NCI-H1105 (cell line): ENCODE measurements around the gene RNU1-2.
"Not testable (repeated sequence)": the region's sequence is repeated elsewhere in the genome, so short reads cannot be mapped to it uniquely, and the experiment has no call there.

Experiments used
- DNase-seq: peaks from one replicate; lab custom pipeline; 2025; lab: John Stamatoyannopoulos, UW

The RNU1-2 gene

GRCh38 chr1:16895598-16896315 lies at the start of gene RNU1-2:
RNU1-2 (plus strand) TSS chr1:16895980.
- DNase-seq: peak; percentile 95

- not testable (repeated sequence) for DNase-seq
Measured at GRCh38 chr1:16856201-16856600, 39.6 kb upstream of the RNU1-2 start.

DNA sequence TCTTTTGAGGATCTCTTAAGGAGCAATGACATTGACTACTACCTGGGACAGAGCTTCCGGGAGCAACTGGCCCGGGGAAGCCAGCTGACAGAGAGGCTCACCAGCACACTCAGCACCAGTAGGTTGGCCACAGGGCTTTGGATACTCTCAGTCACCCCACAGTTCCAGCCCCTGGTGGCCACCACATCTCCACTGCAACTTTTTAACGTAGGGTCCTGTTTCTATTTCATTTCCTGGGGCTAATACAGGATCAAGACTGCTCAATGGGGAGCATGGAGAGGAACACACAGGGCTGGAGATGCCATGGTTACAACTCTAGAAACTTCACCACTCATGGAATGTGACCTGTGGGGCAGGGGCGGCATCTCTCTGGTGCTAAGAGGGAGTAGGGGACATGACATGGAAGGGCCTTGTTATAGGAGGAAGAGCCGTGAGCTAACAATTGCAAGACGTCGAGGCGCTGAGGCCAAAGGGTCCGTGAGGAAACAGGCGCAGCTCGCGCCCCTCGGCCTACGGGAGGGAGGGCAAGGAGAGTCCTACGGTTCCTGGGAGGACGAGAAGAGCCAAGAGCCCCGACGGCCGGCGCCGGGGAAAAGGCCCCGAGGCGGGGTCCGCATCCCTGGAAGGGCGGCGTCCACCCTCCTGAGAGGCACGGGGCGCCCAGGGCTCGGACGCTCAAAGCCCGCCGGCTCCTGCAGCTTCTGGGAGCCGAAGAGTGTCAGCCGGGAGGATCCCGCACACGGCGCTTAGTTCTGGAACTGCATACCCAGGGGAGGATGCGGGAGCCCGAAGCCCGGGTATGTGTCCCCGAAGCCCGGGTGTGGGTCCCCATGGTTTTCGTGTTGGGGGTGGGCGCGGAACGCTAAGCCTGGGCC lies 36.4 kb upstream of the RNU1-2 start:
- not testable (repeated sequence) for DNase-seq

GRCh38 chr1:16860048-16860447 lies 35.7 kb upstream of the RNU1-2 start:
- not testable (repeated sequence) for DNase-seq

DNA sequence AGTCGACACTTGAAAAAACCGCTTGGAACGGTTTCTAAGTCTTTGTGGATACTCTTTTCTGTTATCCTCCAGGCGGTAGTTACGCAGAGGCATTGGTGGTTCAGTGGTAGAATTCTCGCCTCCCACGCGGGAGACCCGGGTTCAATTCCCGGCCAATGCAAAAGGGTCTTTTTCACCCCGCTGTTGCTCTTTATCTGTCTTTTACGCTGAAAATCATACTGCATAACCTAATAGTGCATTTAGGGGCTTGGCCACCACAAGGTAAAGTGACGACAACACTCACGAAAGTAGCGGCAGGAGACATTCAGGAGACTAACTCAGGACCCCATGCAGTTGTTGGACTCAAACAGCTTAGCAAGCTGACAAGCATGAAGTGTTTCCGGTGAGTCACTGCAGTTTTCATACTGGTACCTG lies 33.9 kb upstream of the RNU1-2 start:
- not testable (repeated sequence) for DNase-seq

GRCh38 chr1:16862415-16862814 lies 33.4 kb upstream of the RNU1-2 start:
- DNase-seq: not testable (repeated sequence)

- DNase-seq: not testable (repeated sequence)
Measured at GRCh38 chr1:16863024-16863423, 32.8 kb upstream of the RNU1-2 start.

DNA sequence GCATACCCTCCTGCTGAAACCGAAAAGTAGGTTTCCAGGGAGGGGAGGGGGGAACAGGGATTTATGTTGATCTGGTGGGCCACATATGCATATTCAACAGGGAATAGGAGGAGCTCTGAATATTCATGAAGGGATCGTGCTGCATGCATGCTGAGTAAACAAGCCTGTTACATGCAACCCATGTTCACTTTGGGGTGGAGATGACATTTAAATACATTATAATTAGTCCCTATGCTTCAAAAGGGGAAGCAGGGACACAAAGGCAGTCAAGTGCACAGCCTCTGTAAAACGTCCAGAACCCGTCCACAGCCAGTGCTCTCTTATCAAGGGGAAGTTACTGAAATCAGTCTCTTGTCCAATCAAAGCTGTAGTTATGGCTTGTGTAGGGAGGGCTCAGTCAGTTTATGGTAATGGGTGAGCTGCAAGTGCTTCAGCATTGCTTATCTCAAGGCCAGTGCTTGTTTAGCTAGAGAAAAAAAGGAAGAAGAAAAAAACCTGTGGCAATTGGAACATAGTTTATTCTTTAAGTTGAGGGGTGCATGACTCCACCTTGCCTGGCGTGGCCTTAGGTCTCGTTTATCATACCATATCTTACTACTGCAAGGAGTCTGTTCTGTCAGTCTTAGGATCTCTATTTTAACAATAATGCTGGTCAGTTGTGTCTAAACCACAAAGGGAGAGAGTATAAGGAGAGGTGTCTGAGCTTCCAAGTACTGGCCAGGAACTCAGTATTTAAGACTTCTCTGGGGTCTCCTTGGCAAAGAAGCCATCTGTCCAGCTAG lies 28.7 kb upstream of the RNU1-2 start:
- not testable (repeated sequence) for DNase-seq

GRCh38 chr1:16868787-16869186 lies 27.0 kb upstream of the RNU1-2 start:
- DNase-seq: not testable (repeated sequence)

DNA sequence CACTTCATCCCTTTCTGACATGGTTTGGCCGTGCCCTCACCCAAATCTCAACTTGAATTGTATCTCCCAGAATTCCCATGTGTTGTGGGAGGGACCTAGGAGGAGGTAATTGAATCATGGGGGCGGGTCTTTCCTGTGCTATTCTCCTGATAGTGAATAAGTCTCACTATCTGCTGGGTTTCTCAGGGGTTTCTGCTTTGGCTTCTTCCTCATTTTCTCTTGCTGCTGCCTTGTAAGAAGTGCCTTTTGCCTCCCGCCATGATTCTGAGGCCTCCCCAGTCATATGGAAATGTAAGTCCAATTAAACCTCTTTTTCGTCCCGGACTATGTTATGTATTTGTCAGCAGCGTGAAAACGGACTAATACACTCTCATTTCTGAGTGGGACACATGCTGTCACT lies 25.8 kb upstream of the RNU1-2 start:
- not testable (repeated sequence) for DNase-seq

GRCh38 chr1:16871171-16871570 lies 24.6 kb upstream of the RNU1-2 start:
- DNase-seq: not testable (repeated sequence)

- DNase-seq: not testable (repeated sequence)
Measured at GRCh38 chr1:16872152-16873075, 23.4 kb upstream of the RNU1-2 start.

DNA sequence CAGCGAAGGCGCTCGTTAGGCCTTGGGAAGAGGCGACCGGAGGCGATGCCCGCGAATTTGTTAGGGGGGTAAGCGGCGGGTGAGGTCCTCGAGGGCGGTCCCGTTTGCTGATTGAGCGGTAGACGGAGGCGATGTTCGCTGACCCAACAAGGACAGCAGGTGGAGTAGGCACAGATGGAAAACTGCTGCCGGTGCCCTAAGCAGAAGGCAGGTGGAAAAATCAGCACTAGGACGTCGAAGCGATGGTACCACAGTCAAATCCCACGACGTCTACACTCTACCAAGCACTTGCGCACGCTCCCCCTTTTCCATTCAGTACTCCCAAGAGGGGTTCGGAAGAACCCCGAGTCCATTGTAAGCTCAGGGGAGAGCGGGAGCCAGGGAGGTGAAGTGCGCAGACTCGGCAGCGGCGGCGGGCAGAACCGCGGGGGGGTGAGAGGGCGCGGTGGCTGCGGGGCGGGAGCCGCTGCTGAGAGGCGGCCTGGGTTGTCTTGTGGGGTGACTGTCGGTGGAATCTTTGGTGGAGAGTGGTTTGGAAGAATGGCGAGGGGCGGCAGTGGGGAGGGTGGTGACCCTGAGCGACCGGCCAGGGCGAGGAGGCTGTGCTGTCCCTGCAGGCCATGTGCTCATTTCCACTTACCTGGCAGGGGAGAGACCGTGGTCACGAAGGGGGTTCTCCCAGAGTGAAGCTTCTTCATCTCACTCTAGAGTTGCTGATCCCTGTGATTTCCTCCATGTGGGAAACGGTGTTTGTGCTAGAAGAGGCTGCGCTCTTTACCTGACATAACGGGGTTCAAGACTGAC lies 22.5 kb upstream of the RNU1-2 start:
- not testable (repeated sequence) for DNase-seq

DNA sequence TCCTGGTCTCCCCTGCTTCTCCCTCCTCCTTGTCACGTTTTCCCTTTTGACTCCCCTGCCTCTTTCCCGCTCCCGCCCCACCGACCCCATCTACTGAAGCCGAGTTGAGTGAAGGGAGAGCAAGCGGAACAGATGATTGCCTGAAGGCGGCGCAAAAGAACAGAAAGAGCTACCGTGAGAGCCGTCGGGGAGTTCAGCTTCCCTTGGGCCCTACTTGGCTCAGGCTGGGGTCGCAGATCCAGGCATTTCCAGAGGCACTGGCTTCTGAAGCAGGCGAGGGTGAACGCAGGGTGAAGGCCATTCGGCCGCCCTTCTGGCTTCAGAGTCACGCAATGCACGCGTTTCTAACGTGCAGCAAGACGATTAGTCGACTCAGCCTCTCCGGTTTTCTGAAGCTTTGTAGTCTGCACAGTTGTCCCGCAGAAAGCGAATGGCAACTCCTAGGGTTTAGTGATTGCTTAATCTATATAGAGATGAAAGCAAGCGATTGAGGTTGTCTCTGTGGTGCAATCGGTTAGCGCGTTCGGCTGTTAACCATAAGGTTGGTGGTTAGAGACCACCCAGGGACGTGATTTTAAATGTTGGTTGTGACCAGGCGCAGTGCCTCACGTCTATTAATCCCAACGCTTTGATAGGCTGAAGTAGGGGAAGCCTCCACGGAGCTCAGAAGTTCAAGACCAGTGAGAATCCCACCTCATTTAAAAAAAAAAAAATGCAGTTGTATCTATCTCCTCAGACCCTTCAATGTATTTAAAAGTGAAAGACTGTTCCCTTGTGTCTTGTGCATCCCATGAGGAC lies 20.6 kb upstream of the RNU1-2 start:
- DNase-seq: not testable (repeated sequence)

- not testable (repeated sequence) for DNase-seq
Measured at GRCh38 chr1:16881742-16882141, 14.0 kb upstream of the RNU1-2 start.

- no peak for DNase-seq
Measured at GRCh38 chr1:16882986-16883385, 12.8 kb upstream of the RNU1-2 start.

DNA sequence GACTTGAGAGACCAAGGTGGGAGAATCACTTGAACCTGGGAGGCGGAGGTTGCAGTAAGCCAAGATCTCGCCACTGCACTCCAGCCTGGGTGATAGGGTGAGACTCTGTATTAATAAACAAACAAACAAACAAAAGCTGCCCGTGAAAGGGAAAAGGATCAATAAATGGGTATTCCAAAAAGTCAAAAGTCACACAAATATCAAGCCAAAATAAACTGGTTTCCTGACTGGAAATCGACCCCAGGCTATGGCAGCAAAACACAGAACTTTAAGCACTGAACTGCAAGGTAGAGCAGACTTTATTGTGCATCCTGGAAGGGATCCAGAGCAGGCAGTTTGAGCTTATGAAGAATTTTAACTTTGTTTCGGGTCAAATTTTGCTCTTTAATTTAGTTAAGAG lies 11.3 kb upstream of the RNU1-2 start:
- DNase-seq: not testable (repeated sequence)

- no peak for DNase-seq
Measured at GRCh38 chr1:16886860-16887605, 8.7 kb upstream of the RNU1-2 start.
